ENCODE measurements around the gene SLC6A11. TPM values are rescaled to one million over a fixed set of nuclear protein-coding genes. Genes with fewer than 3 reads are reported as not detected.

The SLC6A11 gene
- total RNA-seq, 2 experiments from 2014 or later, result not detected

GRCh38 chr3:10933021-10933420 lies 117.0 kb downstream of the SLC6A11 start:
- no peak for DNase-seq
- Mint-ChIP-seq H3K4me3 (no peak overlapping the region), H3K36me3 (no peaks in the 10 kb centered on the region), H3K4me1 (ENCODE audit: low read depth) (no peaks in the 10 kb centered on the region), H3K27me3 (no peaks in the 10 kb centered on the region), H3K9me3 (no peaks in the 10 kb centered on the region), H3K27ac (no peak overlapping the region)
- intact Hi-C loops (cut with micrococcal nuclease), result no loop called here
- CTCF ChIA-PET, result no interaction called here
- POLR2A ChIA-PET, result no interaction called here

DNA sequence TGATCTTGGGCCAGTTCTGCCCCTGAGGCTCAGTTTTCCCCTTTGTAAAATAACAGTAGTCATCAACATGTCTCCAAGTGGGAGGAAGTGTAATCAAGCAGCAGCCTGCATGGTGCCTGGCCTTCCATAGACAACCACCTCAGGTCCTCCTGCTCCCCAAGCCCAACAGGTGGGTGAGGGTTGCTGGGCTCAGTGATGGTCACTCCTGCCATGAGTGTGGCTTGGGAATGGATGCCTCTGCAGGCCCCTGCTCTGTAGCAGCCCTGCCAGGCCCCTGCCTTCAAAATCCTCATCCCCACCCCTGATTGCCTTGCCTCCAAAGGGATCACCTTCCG lies 117.4 kb downstream of the SLC6A11 start:
- H3K4me1 Mint-ChIP-seq (ENCODE audit: low read depth), result no peaks in the 10 kb centered on the region
- no peaks in the 10 kb centered on the region for H3K36me3 Mint-ChIP-seq
- no peak for DNase-seq
- no peaks in the 10 kb centered on the region for H3K9me3 Mint-ChIP-seq
- POLR2A ChIA-PET, result no interaction called here
- intact Hi-C loops (cut with micrococcal nuclease), result no loop called here
- H3K27ac Mint-ChIP-seq, result no peak overlapping the region
- CTCF ChIA-PET, result no interaction called here
- H3K4me3 Mint-ChIP-seq, result no peak overlapping the region
- no peaks in the 10 kb centered on the region for H3K27me3 Mint-ChIP-seq

- no peaks in the 10 kb centered on the region for H3K36me3 Mint-ChIP-seq
- H3K27ac Mint-ChIP-seq, result no peak overlapping the region
- no peaks in the 10 kb centered on the region for H3K4me1 Mint-ChIP-seq (ENCODE audit: low read depth)
- ChIA-PET CTCF (no interaction called here), POLR2A (no interaction called here)
- DNase-seq, result no peak
- H3K27me3 Mint-ChIP-seq, result no peaks in the 10 kb centered on the region
- intact Hi-C loops (cut with micrococcal nuclease), result no loop called here
- no peak overlapping the region for H3K4me3 Mint-ChIP-seq
- no peaks in the 10 kb centered on the region for H3K9me3 Mint-ChIP-seq
Measured at GRCh38 chr3:10933805-10934481, 117.9 kb downstream of the SLC6A11 start.

DNA sequence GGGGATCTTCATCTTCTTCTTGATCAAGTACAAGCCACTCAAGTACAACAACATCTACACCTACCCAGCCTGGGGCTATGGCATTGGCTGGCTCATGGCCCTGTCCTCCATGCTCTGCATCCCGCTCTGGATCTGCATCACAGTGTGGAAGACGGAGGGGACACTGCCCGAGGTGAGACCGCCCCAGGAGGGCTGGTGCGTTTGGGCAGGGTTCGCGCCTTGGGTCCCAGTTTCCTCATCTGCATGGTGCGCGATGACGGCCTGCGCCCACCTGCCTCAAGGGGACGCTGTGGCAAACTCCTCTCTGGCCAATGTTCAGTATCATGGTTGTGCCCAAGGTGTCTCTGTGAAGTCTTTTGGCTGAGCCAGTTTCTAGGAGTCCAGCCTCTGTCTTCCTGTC lies 119.0 kb downstream of the SLC6A11 start:
- Mint-ChIP-seq H3K9me3 (no peaks in the 10 kb centered on the region), H3K27ac (no peak overlapping the region), H3K4me3 (no peak overlapping the region), H3K27me3 (peaks cover 2% of the 10 kb centered on the region), H3K36me3 (no peaks in the 10 kb centered on the region), H3K4me1 (ENCODE audit: low read depth) (no peaks in the 10 kb centered on the region)
- intact Hi-C loops (cut with micrococcal nuclease), result no loop called here
- POLR2A ChIA-PET, result no interaction called here
- CTCF ChIA-PET, result no interaction called here
- no peak for DNase-seq

GRCh38 chr3:10935846-10936631 lies 120.0 kb downstream of the SLC6A11 start:
- CTCF ChIA-PET, result no interaction called here

GRCh38 chr3:10936686-10937085 lies 120.7 kb downstream of the SLC6A11 start:
- no peak overlapping the region for H3K4me3 Mint-ChIP-seq
- DNase-seq, result no peak
- H3K9me3 Mint-ChIP-seq, result no peaks in the 10 kb centered on the region
- H3K27ac Mint-ChIP-seq, result no peak overlapping the region
- no peaks in the 10 kb centered on the region for H3K36me3 Mint-ChIP-seq
- intact Hi-C loops (cut with micrococcal nuclease), result no loop called here
- no peaks in the 10 kb centered on the region for H3K4me1 Mint-ChIP-seq (ENCODE audit: low read depth)
- POLR2A ChIA-PET, result interaction anchor here (0.6 kb wide), 1 partner anchor 24 kb away, joined by 4 read pairs; no protein-coding TSS in a partner anchor
- H3K27me3 Mint-ChIP-seq, result peaks cover 2% of the 10 kb centered on the region
- CTCF ChIA-PET, result no interaction called here

More at GRCh38 chr3:10935846-10936631, 120.0 kb downstream of the SLC6A11 start:
- Mint-ChIP-seq H3K9me3 (no peaks in the 10 kb centered on the region), H3K36me3 (no peaks in the 10 kb centered on the region), H3K27ac (no peak overlapping the region), H3K4me1 (ENCODE audit: low read depth) (no peaks in the 10 kb centered on the region), H3K27me3 (peaks cover 2% of the 10 kb centered on the region), H3K4me3 (no peak overlapping the region)
- no peak for DNase-seq
- intact Hi-C loops (cut with micrococcal nuclease), result no loop called here
- POLR2A ChIA-PET, result interaction anchor here (0.6 kb wide), 1 partner anchor 23 kb away, joined by 4 read pairs; no protein-coding TSS in a partner anchor

- no peak for DNase-seq
- Mint-ChIP-seq H3K4me1 (ENCODE audit: low read depth) (no peaks in the 10 kb centered on the region), H3K27me3 (peaks cover 4% of the 10 kb centered on the region), H3K36me3 (no peaks in the 10 kb centered on the region), H3K27ac (no peak overlapping the region), H3K4me3 (no peak overlapping the region), H3K9me3 (peaks cover 4% of the 10 kb centered on the region)
- intact Hi-C loops (cut with micrococcal nuclease), result no loop called here
- POLR2A ChIA-PET, result no interaction called here
- CTCF ChIA-PET, result interaction anchor here (1.1 kb wide), 2 partner anchors 9 to 123 kb away, joined by 3 read pairs; no protein-coding TSS in a partner anchor
Measured at GRCh38 chr3:10937141-10937825, 121.3 kb downstream of the SLC6A11 start.

- peaks cover 8% of the 10 kb centered on the region for H3K9me3 Mint-ChIP-seq
- no peak for DNase-seq
- no peak overlapping the region for H3K27ac Mint-ChIP-seq
- no peaks in the 10 kb centered on the region for H3K36me3 Mint-ChIP-seq
- intact Hi-C loops (cut with micrococcal nuclease), result no loop called here
- no peaks in the 10 kb centered on the region for H3K4me1 Mint-ChIP-seq (ENCODE audit: low read depth)
- H3K27me3 Mint-ChIP-seq, result peaks cover 11% of the 10 kb centered on the region
- H3K4me3 Mint-ChIP-seq, result no peak overlapping the region
- POLR2A ChIA-PET, result no interaction called here
- CTCF ChIA-PET, result interaction anchor here (0.8 kb wide), 1 partner anchor 64 kb away, joined by 3 read pairs; no protein-coding TSS in a partner anchor
Measured at GRCh38 chr3:10939556-10939955, 123.5 kb downstream of the SLC6A11 start.

DNA sequence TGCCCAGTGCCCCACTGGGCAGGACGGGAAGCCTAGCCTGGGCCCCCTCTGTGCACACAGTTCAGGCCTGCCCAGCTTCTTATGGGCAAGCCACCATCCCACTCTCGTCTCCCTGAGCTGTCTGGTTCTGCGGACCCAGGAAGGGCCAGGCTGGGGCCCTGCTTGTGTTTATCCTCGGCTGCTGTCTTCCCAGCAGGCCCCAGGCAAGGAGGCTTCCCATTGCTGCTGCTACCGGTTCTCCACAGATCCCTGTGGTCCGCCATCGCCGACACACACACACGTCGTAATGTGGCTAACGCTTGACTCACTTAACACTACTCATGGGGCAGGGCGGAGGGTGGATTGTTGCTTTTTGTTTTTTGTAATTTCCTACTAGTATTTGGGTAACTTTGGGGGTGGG lies 124.1 kb downstream of the SLC6A11 start:
- Mint-ChIP-seq H3K4me3 (no peak overlapping the region), H3K36me3 (no peaks in the 10 kb centered on the region), H3K4me1 (ENCODE audit: low read depth) (no peaks in the 10 kb centered on the region), H3K9me3 (peaks cover 8% of the 10 kb centered on the region), H3K27ac (no peak overlapping the region), H3K27me3 (peaks cover 11% of the 10 kb centered on the region)
- ChIA-PET POLR2A (no interaction called here), CTCF (interaction anchor here (3.0 kb wide), 1 partner anchor 181 kb away, joined by 23 read pairs; no protein-coding TSS in a partner anchor)
- intact Hi-C loops (cut with micrococcal nuclease), result loop anchor here (10.0 kb wide), 2 partner anchors 185 to 395 kb away; no protein-coding TSS in a partner anchor
- no peak for DNase-seq

- H3K36me3 Mint-ChIP-seq, result no peaks in the 10 kb centered on the region
- peaks cover 11% of the 10 kb centered on the region for H3K27me3 Mint-ChIP-seq
- no peak overlapping the region for H3K4me3 Mint-ChIP-seq
- ChIA-PET POLR2A (no interaction called here), CTCF (interaction anchor here (0.9 to 3.0 kb wide), 6 partner anchors 10 to 183 kb away, joined by 3 to 23 read pairs (median 4); no protein-coding TSS in a partner anchor)
- peak; percentile 49 for DNase-seq
- H3K9me3 Mint-ChIP-seq, result peaks cover 8% of the 10 kb centered on the region
- no peaks in the 10 kb centered on the region for H3K4me1 Mint-ChIP-seq (ENCODE audit: low read depth)
- intact Hi-C loops (cut with micrococcal nuclease), result loop anchor here (10.0 kb wide), 2 partner anchors 187 to 393 kb away; no protein-coding TSS in a partner anchor
- no peak overlapping the region for H3K27ac Mint-ChIP-seq
Measured at GRCh38 chr3:10941972-10942371, 125.9 kb downstream of the SLC6A11 start.

- ChIA-PET CTCF (interaction anchor here (0.9 to 3.0 kb wide), 5 partner anchors 9 to 183 kb away, joined by 3 to 23 read pairs (median 6); no protein-coding TSS in a partner anchor), POLR2A (no interaction called here)
- peaks cover 8% of the 10 kb centered on the region for H3K9me3 Mint-ChIP-seq
- no peak overlapping the region for H3K27ac Mint-ChIP-seq
- no peaks in the 10 kb centered on the region for H3K4me1 Mint-ChIP-seq (ENCODE audit: low read depth)
- no peaks in the 10 kb centered on the region for H3K36me3 Mint-ChIP-seq
- H3K4me3 Mint-ChIP-seq, result no peak overlapping the region
- no peak for DNase-seq
- intact Hi-C loops (cut with micrococcal nuclease), result loop anchor here (10.0 kb wide), 2 partner anchors 188 to 392 kb away; no protein-coding TSS in a partner anchor
- H3K27me3 Mint-ChIP-seq, result peaks cover 11% of the 10 kb centered on the region
Measured at GRCh38 chr3:10942690-10943205, 126.7 kb downstream of the SLC6A11 start.

- POLR2A ChIA-PET, result no interaction called here
- CTCF ChIA-PET, result interaction anchor here (1.0 to 4.4 kb wide), 11 partner anchors 13 to 185 kb away, joined by 3 to 35 read pairs (median 4); no protein-coding TSS in a partner anchor
- no peaks in the 10 kb centered on the region for H3K36me3 Mint-ChIP-seq
- no peaks in the 10 kb centered on the region for H3K4me1 Mint-ChIP-seq (ENCODE audit: low read depth)
- intact Hi-C loops (cut with micrococcal nuclease), result loop anchor here (1.0 to 10.0 kb wide), 3 partner anchors 114 to 390 kb away; no protein-coding TSS in a partner anchor
- no peak for DNase-seq
- no peak overlapping the region for H3K4me3 Mint-ChIP-seq
- no peak overlapping the region for H3K27ac Mint-ChIP-seq
- peaks cover 10% of the 10 kb centered on the region for H3K27me3 Mint-ChIP-seq
- H3K9me3 Mint-ChIP-seq, result peaks cover 8% of the 10 kb centered on the region
Measured at GRCh38 chr3:10944866-10945265, 128.8 kb downstream of the SLC6A11 start.

All from activated CD4-positive, alpha-beta memory T cell treated with anti-CD3 and anti-CD28 coated beads for 36 hours (primary cell).